G401 (cell line): ENCODE results near the gene CALHM4. TPM values are rescaled to one million over a fixed set of nuclear protein-coding genes. Genes with fewer than 3 reads are reported as not detected.
"Not testable (repeated sequence)": the region's sequence is repeated elsewhere in the genome, so short reads cannot be mapped to it uniquely, and the experiment has no call there.

Source experiments
- DNase-seq: peaks from one replicate; pipeline ENCODE4 v3.0.0-alpha.2; 2015; ENCODE audit warnings: low spot score
- in situ Hi-C: cut with HindIII; loops from 2 replicates; pipeline ENCODE4 v1.10.0; 2016; ENCODE audit warnings: low sequenced_read_pairs, mixed read lengths
- total RNA-seq: library from RNA; depleted of rRNA; stranded (reverse); fragments of >200 nt; shearing (Covaris generic); gene quantifications from 2 replicates; pipeline ENCODE4 v1.2.3, GENCODE V29; 2014

The CALHM4 gene
- total RNA-seq, 1 experiment from 2014 or later: not detected

GRCh38 chr6:116568821-116569755 lies 15.5 kb downstream of the CALHM4 start:
- in situ Hi-C loops: no loop called here
- DNase-seq: no peak

DNA sequence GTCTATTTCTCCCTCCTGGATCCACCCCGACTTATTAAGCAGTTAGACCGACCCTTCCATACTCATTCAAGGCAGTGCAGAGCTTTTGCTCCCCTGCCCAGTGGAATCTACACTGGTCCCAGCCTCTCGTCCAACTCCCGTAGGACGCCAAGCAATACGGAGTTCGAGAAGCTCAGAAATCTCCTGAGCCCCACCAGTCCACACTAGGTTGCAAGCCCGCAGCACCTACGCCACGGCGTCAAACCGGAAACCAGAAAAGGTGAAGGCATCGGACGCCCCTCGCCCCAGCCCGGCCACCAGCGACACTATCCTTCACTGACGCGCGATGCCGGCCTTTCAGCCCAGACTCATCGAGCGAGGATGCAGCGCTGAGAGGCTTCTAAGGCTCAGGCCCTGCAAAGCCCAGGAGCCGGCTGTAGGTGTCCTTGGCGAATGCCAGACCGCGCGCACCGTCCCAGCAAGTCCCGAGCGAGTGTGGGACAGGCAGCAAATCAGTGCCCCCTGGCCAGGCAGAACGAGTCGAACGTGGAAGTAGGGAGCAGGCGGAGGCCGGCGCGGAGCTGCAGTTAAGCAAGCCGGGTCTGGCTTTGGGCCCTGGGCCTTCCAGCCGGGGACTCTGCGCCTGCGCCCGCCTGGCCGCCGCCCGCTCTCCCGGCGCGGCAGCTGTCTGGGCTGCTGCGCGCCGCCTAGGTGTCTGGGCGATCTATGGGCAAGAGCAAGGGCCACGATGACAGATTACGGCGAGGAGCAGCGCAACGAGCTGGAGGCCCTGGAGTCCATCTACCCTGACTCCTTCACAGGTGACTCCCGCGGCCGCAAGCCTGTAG lies 17.5 kb downstream of the CALHM4 start, which contains the start of gene RWDD1:
Gene RWDD1, plus strand, starts transcription at position 649 of the 827 bp plus-strand sequence. Its CDS starts 79 bp downstream, at position 728.
- DNase-seq: peak; percentile 99
- in situ Hi-C loops: no loop called here

GRCh38 chr6:116571683-116572000 lies 18.1 kb downstream of the CALHM4 start:
- in situ Hi-C loops: no loop called here
- DNase-seq: no peak

DNA sequence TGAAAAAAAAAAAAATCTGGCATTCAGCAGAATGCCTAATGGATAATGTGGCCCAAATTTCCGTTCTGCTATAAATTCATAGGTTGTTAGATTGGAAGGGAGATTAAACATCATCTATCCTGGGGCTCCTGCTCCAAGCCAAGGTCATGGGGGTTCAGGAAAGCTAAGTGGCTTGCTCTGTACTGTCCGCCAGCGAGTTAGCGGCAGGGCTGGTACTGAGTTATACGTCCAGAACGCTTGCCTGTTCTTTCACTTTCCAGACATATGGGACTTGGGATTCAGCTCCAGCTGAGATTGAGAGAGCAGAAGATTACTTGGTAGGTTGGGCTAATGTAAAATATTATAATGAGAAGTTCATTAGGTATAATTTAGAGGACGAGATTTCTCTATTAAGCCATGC lies 18.6 kb downstream of the CALHM4 start:
- DNase-seq: peak; percentile 27
- in situ Hi-C loops: no loop called here

DNA sequence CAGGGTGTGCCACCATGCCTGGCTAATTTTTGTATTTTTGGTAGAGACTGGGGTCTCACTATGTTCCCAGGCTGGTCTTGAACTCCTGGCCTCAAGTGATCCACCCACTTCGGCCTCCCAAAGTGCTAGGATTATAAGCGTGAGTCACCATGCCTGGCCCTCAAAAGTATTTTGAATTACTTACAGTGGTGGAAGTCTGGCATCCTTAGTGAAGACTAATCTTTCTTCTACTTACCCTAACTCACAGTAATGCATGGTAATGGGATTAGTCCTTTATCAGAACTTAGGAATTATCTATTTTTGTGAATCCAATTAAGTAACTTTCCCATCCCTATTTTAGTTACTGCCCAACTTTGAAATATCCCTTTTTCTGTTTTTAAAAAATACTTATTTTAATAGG lies 21.7 kb downstream of the CALHM4 start:
- no peak for DNase-seq
- in situ Hi-C loops: no loop called here

DNA sequence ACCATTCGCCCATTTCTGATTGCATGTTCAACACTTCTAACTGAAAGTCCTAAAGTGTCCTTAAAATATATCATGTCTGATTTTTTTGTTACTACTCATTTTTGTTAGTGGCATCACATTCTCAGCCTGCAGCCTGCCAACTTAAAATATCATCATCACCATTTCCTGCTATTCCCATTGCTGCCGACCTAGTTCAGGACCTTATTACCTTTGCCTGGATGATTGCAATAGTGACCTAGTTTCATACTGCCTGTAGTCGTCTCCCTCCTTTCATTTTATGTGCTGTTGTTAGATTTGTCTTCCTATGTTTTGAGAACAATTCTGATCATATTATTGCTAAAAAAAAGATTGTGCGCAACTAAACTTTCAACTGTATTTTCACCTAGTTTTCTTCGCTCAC lies 23.9 kb downstream of the CALHM4 start:
- in situ Hi-C loops: no loop called here
- peak; percentile 33 for DNase-seq

- DNase-seq: no peak
- in situ Hi-C loops: no loop called here
Measured at GRCh38 chr6:116578335-116578734, 24.8 kb downstream of the CALHM4 start.

DNA sequence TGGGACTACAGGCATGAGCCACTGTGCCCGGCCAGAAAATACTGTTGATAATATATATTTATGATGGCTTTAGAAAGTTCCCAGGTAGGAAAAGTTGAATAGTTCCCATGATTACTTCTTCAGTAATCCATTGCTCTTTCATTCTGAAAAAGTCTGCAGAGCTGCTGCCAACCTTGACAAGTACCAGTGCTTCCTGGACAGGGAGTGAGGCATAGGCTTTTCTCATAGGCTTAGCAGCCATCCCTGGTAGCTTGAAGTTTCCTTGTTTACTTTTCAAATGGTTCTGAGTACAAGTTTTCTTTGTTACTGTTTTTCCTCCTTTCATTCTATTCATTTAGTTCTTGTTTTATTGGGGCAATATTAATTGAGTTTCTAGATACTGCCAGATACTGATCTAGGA lies 25.6 kb downstream of the CALHM4 start:
- DNase-seq: no peak
- in situ Hi-C loops: no loop called here

DNA sequence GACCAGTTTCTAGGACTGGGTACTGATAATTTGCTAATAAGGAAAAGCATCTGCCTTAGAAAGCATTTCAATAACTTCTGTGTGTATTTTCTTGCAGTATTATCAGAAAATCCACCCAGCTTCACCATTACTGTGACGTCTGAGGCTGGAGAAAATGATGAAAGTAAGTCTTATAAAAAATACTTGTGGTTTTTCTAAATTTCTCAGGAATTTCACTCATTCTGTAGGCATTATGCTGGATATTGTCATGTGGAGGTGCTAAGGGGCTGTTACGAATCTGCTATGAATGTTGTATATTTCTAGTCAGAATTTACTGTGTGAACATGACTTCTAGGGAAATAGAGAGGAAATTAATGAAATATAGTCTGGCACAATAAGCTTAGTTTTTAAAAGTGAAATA lies 26.6 kb downstream of the CALHM4 start:
- no peak for DNase-seq
- in situ Hi-C loops: no loop called here

DNA sequence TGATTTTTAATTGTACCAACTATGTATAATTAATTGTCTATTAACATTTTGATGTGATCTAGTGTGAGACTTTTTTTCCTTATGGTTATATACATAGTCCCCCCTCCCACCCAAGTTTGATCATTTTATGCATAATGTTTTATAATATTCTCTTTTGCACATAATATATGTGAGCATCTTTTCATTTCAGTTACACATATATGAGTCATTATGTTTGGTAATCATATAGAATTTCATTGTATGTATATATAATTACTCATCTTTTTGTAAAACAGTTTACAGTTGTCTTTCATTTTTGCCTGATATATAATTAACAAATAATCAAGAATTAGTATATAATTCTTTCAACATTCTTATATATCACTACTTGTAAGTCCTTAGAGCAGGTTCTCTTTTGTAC lies 32.7 kb downstream of the CALHM4 start:
- in situ Hi-C loops: no loop called here
- no peak for DNase-seq

DNA sequence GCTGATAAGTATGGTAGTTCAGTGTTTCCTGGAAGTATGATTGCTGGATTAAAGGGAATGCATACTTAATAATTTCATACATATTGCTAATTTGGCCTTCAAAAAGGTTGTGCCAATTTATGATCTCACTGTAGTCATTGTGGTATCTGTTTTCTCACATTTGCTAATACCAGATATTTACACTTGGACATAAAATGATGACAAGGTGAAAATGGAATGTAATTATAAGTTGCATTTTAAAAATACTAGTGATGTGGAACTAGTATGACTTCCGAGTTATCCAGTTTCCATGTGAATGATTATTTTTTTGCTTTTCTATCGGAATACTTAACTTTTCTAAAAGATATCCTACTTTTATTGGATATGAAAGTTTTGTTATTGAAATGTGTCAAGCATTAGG lies 33.2 kb downstream of the CALHM4 start:
- no peak for DNase-seq
- in situ Hi-C loops: no loop called here

DNA sequence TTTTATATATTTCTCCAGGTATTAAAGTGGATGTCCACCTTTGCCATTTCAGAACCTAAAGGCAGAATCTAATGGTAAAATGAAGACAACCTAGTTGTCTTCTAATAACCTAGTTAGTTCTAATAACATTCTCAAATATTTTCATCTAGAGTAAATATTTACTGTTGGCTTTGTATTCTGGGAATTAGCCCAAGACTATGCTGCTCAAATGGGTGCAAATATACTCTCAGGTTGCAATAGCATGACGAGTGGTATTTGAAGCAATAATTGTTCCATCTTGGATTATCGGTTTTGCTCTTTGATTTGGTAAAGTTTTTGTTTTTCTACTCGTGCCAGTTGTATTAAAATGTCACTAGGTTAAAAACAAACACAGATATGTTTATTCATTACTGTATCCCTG lies 41.7 kb downstream of the CALHM4 start:
- no peak for DNase-seq
- in situ Hi-C loops: no loop called here

- in situ Hi-C loops: no loop called here
- DNase-seq: no peak
Measured at GRCh38 chr6:116596815-116597214, 43.3 kb downstream of the CALHM4 start.

- in situ Hi-C loops, DNase-seq: not testable (repeated sequence)
Measured at GRCh38 chr6:116603916-116604315, 50.4 kb downstream of the CALHM4 start.

GRCh38 chr6:116604868-116605267 lies 51.3 kb downstream of the CALHM4 start:
- in situ Hi-C loops: not testable (repeated sequence)

DNA sequence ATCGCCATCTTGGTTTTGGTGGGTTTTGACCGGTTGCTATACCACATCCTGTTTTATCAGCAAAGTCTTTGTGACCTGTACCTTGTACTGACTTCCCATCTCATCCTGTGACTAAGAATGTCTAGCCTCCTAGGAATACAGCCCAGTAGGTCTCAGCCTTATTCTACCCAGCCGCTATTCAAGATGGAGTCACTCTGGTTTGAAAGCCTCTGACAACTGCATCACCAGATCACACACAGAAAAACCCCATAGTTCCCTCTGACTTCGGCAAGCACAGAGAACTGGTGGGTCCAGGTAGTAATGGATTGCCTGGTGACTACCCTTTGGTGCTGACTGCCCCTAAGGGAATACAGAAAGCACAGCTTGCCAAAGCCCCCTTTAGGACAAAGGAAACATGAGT lies 52.4 kb downstream of the CALHM4 start:
- in situ Hi-C loops: no loop called here
- DNase-seq: no peak

More at GRCh38 chr6:116604868-116605267, 51.3 kb downstream of the CALHM4 start:
- not testable (repeated sequence) for DNase-seq
